WTC11 (cell line): ENCODE results near the gene FDXACB1.

ENCODE experiments used
- CREB1 ChIP-seq: sonication (generic); formaldehyde crosslinking; IDR thresholded peaks from 2 replicates; pipeline ENCODE4 v1.8.0; 2023; ENCODE audit warnings: mild to moderate bottlenecking, missing genetic modification reagents
- FOXP1 ChIP-seq: sonication (generic); formaldehyde crosslinking; IDR thresholded peaks from 2 replicates; pipeline ENCODE4 v1.8.0; 2022; ENCODE audit warnings: missing genetic modification reagents, mild to moderate bottlenecking, moderate library complexity, borderline replicate concordance
- NR2C2 ChIP-seq: sonication (generic); formaldehyde crosslinking; IDR thresholded peaks from 2 replicates; pipeline ENCODE4 v1.8.0; 2022; ENCODE audit warnings: mild to moderate bottlenecking, missing genetic modification reagents
- TF ChIP-seq, protein P1 (sequence below): fragments of 200-600 bp; IDR thresholded peaks from 2 replicates; pipeline ENCODE4 v1.8.0; 2022; ENCODE audit warnings: antibody characterized with exemption
- TF ChIP-seq, protein P2 (sequence below): sonication (generic); formaldehyde crosslinking; IDR thresholded peaks from 2 replicates; pipeline ENCODE4 v1.8.1; 2022; ENCODE audit warnings: mild to moderate bottlenecking, missing genetic modification reagents, moderate library complexity, borderline replicate concordance
- TF ChIP-seq, protein P3 (sequence below): sonication (generic); formaldehyde crosslinking; IDR thresholded peaks from 2 replicates; pipeline ENCODE4 v1.8.0; 2022; ENCODE audit warnings: mild to moderate bottlenecking, missing genetic modification reagents
- TF ChIP-seq, protein P4 (sequence below): fragments of 250-450 bp; sonication (Bioruptor Pico); IDR thresholded peaks from 2 replicates; pipeline ENCODE4 v2.1.2; 2022; ENCODE audit warnings: mild to moderate bottlenecking, moderate library complexity
- TF ChIP-seq, protein P5 (sequence below): sonication (generic); formaldehyde crosslinking; IDR thresholded peaks from 2 replicates; pipeline ENCODE4 v1.8.1; 2022; ENCODE audit warnings: low read depth, mild to moderate bottlenecking, moderate library complexity, missing genetic modification reagents, borderline replicate concordance
- TF ChIP-seq, protein P6 (sequence below): fragments of 250-450 bp; sonication (Bioruptor Pico); IDR thresholded peaks from 2 replicates; pipeline ENCODE4 v1.9.0; 2021; ENCODE audit warnings: mild to moderate bottlenecking, borderline replicate concordance
- TF ChIP-seq, protein P7 (sequence below): fragments of 250-450 bp; sonication (Bioruptor Pico); IDR thresholded peaks from 2 replicates; pipeline ENCODE4 v1.8.0; 2021; ENCODE audit warnings: mild to moderate bottlenecking

DNA sequence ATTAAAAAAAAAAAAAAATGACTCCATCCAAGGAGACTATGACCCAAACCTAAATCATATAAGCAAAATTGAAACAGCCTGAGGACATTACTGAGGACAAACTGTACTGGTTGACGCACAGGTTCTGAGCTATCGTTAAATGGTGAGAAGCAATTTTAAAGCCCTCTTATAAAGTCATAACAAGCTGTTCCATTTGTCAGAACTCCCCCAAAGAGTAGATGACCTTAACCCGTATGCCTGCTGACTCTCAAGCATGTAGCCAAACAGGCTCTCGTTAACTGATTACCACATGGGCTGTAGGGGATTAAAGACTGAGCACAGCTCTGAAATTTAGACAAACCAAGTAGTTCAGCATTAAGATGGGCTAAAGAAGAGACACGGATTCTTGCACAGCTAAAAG, 30.4 kb upstream of the FDXACB1 start:
- TF ChIP-seq, protein P1, sequence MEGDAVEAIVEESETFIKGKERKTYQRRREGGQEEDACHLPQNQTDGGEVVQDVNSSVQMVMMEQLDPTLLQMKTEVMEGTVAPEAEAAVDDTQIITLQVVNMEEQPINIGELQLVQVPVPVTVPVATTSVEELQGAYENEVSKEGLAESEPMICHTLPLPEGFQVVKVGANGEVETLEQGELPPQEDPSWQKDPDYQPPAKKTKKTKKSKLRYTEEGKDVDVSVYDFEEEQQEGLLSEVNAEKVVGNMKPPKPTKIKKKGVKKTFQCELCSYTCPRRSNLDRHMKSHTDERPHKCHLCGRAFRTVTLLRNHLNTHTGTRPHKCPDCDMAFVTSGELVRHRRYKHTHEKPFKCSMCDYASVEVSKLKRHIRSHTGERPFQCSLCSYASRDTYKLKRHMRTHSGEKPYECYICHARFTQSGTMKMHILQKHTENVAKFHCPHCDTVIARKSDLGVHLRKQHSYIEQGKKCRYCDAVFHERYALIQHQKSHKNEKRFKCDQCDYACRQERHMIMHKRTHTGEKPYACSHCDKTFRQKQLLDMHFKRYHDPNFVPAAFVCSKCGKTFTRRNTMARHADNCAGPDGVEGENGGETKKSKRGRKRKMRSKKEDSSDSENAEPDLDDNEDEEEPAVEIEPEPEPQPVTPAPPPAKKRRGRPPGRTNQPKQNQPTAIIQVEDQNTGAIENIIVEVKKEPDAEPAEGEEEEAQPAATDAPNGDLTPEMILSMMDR, result no peak
- TF ChIP-seq, protein P2, sequence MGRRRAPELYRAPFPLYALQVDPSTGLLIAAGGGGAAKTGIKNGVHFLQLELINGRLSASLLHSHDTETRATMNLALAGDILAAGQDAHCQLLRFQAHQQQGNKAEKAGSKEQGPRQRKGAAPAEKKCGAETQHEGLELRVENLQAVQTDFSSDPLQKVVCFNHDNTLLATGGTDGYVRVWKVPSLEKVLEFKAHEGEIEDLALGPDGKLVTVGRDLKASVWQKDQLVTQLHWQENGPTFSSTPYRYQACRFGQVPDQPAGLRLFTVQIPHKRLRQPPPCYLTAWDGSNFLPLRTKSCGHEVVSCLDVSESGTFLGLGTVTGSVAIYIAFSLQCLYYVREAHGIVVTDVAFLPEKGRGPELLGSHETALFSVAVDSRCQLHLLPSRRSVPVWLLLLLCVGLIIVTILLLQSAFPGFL (CRISPR knock-in tag), result no peak
- TF ChIP-seq, protein P3, sequence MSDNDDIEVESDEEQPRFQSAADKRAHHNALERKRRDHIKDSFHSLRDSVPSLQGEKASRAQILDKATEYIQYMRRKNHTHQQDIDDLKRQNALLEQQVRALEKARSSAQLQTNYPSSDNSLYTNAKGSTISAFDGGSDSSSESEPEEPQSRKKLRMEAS, result no peak
- no peak for TF ChIP-seq NR2C2
- TF ChIP-seq, protein P4, sequence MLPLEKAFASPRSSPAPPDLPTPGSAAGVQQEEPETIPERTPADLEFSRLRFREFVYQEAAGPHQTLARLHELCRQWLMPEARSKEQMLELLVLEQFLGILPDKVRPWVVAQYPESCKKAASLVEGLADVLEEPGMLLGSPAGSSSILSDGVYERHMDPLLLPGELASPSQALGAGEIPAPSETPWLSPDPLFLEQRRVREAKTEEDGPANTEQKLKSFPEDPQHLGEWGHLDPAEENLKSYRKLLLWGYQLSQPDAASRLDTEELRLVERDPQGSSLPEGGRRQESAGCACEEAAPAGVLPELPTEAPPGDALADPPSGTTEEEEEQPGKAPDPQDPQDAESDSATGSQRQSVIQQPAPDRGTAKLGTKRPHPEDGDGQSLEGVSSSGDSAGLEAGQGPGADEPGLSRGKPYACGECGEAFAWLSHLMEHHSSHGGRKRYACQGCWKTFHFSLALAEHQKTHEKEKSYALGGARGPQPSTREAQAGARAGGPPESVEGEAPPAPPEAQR (CRISPR knock-in tag), result no peak
- TF ChIP-seq CREB1, result no peak
- no peak for TF ChIP-seq FOXP1 (CRISPR knock-in tag)
- TF ChIP-seq, protein P5, sequence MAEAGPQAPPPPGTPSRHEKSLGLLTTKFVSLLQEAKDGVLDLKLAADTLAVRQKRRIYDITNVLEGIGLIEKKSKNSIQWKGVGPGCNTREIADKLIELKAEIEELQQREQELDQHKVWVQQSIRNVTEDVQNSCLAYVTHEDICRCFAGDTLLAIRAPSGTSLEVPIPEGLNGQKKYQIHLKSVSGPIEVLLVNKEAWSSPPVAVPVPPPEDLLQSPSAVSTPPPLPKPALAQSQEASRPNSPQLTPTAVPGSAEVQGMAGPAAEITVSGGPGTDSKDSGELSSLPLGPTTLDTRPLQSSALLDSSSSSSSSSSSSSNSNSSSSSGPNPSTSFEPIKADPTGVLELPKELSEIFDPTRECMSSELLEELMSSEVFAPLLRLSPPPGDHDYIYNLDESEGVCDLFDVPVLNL, result no peak
- TF ChIP-seq, protein P6, sequence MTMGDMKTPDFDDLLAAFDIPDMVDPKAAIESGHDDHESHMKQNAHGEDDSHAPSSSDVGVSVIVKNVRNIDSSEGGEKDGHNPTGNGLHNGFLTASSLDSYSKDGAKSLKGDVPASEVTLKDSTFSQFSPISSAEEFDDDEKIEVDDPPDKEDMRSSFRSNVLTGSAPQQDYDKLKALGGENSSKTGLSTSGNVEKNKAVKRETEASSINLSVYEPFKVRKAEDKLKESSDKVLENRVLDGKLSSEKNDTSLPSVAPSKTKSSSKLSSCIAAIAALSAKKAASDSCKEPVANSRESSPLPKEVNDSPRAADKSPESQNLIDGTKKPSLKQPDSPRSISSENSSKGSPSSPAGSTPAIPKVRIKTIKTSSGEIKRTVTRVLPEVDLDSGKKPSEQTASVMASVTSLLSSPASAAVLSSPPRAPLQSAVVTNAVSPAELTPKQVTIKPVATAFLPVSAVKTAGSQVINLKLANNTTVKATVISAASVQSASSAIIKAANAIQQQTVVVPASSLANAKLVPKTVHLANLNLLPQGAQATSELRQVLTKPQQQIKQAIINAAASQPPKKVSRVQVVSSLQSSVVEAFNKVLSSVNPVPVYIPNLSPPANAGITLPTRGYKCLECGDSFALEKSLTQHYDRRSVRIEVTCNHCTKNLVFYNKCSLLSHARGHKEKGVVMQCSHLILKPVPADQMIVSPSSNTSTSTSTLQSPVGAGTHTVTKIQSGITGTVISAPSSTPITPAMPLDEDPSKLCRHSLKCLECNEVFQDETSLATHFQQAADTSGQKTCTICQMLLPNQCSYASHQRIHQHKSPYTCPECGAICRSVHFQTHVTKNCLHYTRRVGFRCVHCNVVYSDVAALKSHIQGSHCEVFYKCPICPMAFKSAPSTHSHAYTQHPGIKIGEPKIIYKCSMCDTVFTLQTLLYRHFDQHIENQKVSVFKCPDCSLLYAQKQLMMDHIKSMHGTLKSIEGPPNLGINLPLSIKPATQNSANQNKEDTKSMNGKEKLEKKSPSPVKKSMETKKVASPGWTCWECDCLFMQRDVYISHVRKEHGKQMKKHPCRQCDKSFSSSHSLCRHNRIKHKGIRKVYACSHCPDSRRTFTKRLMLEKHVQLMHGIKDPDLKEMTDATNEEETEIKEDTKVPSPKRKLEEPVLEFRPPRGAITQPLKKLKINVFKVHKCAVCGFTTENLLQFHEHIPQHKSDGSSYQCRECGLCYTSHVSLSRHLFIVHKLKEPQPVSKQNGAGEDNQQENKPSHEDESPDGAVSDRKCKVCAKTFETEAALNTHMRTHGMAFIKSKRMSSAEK (CRISPR knock-in tag), result no peak
- TF ChIP-seq, protein P7, sequence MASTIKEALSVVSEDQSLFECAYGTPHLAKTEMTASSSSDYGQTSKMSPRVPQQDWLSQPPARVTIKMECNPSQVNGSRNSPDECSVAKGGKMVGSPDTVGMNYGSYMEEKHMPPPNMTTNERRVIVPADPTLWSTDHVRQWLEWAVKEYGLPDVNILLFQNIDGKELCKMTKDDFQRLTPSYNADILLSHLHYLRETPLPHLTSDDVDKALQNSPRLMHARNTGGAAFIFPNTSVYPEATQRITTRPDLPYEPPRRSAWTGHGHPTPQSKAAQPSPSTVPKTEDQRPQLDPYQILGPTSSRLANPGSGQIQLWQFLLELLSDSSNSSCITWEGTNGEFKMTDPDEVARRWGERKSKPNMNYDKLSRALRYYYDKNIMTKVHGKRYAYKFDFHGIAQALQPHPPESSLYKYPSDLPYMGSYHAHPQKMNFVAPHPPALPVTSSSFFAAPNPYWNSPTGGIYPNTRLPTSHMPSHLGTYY (CRISPR knock-in tag), result no peak
